Measurements from ENCODE around the gene MIER3.

MIER3 gene

GRCh38 chr5:56962286-56962685, 10.4 kb upstream of the MIER3 start:
- in situ Hi-C loops (cut with MboI; ENCODE audit: low sequenced_read_pairs) = no loop called here

- in situ Hi-C loops (cut with MboI; ENCODE audit: low sequenced_read_pairs) = no loop called here
Observed at GRCh38 chr5:56961746-56962145, 9.8 kb upstream of the MIER3 start.

- in situ Hi-C loops (cut with MboI; ENCODE audit: low sequenced_read_pairs) = no loop called here
Observed at GRCh38 chr5:56959326-56959725, 7.4 kb upstream of the MIER3 start.

DNA sequence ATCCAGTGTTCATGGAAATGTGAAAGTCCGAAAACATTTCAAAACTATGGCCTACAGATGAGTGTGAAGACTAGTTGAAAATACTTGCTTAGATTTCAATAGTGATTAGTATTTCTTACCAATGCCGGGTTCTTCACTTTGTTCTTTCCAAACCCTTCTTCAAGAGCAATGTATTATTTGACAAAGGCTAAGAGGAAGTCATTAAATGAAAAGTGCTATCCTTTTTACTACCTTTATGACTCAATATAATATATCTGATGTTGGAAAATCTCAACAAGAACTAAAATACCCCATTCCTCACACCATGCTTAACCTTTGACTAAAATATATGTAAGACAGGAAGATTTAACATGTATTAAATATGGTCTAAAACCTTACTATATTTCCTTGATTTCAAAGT, 6.7 kb upstream of the MIER3 start:
- in situ Hi-C loops (cut with MboI; ENCODE audit: low sequenced_read_pairs) = no loop called here

GRCh38 chr5:56954262-56954661, 2.3 kb upstream of the MIER3 start:
- in situ Hi-C loops (cut with MboI; ENCODE audit: low sequenced_read_pairs) = no loop called here

DNA sequence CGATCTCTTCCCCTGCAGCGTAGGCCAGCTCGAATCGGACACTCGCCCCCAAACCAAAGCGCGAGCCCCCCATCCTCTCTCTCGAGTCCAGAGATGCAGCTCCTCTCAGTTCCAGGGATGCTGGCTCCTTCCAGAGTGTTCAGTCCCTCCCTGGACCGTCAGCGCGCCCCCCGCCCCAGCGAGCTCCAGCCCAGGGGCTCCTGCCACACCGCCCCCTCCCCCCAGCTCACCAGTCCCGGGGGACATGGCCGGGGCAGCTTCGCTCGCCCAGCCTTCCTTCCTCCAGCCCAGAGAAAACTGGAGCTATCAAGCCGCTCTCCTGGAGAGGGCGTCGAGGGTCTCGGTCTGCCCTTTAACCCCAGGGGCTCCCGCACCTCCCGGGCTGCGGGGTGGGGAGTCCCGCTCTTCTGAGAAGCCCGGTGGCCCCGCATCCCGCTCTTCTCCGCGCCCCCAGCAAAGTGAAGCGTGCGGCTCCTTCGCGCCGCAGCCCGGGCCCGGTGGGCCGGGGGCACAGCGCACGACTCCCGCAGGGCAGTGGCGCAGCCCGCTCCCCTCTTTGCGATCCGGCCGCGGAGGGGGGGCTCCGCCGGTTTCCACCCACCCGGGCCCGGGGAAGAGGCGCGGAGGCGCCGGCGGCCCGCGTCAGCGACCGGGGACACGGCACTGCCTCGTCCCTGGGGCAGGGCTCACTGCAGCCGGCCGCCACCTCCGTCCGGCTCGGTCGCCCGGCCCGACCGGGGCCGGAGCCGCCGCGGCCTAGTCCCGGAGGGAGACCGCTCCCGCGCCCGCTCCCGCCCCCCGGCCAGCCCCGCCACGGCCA, 587 bp downstream of the MIER3 start:
- in situ Hi-C loops (cut with MboI; ENCODE audit: low sequenced_read_pairs) = no loop called here

DNA sequence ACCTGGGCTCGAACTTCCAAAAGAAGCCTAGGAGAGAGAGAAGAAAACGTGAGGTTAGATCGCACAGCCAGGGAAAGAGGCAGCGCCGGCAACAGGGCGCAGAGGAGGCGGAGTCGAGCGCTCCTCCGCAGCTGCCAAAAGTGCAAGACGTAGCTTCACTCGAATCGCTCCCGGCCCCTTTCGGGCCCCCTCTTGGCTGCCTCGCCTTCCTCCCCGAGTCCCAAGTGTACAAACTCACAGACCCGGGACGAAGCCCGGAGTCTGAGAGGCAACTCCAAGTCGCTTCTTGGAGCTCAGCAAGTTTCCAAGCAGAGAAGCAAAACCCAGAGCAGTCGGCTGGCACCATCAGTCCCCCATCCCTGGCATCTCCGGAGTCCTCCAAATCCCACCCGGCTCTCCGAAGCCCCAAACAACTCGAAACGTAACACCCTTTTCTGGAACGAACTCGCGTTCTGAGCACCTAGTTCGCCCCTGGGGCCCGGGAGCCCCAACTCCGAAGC, 1.2 kb downstream of the MIER3 start:
- in situ Hi-C loops (cut with MboI; ENCODE audit: low sequenced_read_pairs) = no loop called here

DNA sequence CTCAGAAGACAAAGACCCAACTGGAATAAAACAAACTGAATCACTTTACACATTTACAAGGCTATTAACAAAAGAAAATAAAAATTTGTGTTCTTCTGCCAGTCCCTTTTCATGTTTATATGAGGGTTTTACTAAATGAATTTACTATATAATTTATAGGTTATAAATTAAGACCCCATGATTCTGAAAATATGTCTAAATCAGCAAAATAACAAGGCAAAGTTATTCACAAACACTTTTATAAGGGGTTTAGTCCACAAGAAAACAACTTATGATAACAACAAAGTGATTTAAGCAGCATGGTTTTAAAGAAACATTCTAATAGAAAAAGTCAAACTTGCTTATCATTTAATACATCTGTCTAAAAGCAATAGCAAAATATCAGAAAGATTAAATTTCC, 4.9 kb downstream of the MIER3 start:
- in situ Hi-C loops (cut with MboI; ENCODE audit: low sequenced_read_pairs) = no loop called here

- in situ Hi-C loops (cut with MboI; ENCODE audit: low sequenced_read_pairs) = no loop called here
Observed at GRCh38 chr5:56941981-56942380, 9.9 kb downstream of the MIER3 start.

GRCh38 chr5:56938858-56939257, 13.1 kb downstream of the MIER3 start:
- in situ Hi-C loops (cut with MboI; ENCODE audit: low sequenced_read_pairs) = no loop called here

GRCh38 chr5:56934325-56934724, 17.6 kb downstream of the MIER3 start:
- in situ Hi-C loops (cut with MboI; ENCODE audit: low sequenced_read_pairs) = no loop called here

- in situ Hi-C loops (cut with MboI; ENCODE audit: low sequenced_read_pairs) = loop anchor here (25.0 kb wide), 2 partner anchors 214 to 289 kb away; no protein-coding TSS in a partner anchor
Observed at GRCh38 chr5:56922922-56923321, 29.0 kb downstream of the MIER3 start.

DNA sequence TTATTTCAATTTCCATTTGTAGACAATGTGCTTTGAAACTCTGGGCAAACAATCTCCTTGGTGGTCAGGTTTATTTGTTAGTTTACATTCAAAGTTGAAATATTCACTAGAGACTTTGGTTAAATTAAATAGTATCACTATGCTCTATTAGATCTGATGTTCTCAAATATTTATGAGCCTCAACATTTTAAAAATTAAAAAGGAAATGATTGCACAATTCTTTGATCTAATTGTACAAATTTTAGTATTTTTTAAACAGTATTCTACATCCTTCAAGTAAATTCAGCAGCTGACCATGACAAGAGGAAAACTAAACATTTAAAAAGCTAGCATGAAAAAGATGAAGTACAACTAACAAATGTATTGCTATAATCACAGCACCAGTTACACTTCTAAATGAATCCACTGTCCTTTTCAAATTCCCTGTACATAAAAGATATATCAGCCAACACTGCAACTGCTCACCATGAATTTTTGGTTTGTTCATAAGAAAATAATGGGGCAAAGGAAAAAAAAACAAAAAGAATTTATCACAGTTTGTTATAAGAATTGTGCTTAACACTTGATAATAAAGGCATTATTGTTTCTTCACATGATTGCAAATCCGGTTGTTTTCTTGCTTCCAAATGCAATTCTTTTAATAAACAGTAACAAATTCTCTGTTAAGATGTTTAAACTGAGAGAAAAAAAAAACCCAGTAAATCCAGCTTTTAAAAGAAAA, 31.8 kb downstream of the MIER3 start:
- in situ Hi-C loops (cut with MboI; ENCODE audit: low sequenced_read_pairs) = loop anchor here (25.0 kb wide), 2 partner anchors 217 to 292 kb away; no protein-coding TSS in a partner anchor

DNA sequence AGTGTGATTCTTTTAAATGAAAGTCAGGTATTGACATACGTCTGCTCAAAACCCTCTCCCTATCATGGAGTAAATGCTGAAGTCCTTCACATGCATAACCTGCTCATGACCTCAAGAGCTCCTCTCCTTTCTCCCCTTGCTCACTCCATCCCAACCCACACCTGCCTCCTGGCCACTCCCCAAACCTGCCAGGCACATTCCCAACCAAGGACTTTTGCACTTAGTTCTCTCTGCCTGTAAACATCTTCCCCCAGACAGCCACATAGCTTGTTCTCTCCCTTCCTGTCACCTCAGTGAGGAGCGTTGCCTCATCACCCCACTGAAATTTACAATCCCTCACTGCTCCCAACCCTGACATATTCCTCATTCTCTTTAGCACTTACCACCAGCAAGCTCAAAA, 33.9 kb downstream of the MIER3 start:
- in situ Hi-C loops (cut with MboI; ENCODE audit: low sequenced_read_pairs) = loop anchor here (25.0 kb wide), 2 partner anchors 219 to 294 kb away; no protein-coding TSS in a partner anchor

DNA sequence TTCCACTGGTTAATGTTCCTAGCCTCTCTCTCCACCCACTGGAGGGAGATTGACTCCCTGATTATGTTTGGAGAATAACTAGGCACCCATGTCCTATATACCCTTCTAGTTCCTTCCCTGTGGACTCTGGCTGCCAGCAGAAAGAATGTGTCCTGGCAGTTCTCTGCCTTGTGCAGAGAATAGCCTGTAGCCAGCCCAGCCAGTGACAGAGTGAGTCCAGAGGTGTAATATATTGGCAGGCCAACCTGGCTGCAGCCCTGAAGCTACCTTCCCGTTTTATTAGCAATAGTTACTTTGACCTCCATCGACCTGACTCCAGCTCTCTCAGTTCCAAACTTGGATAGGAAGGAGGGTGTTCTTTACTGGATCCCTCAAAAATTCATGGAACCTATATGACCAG, 34.4 kb downstream of the MIER3 start:
- in situ Hi-C loops (cut with MboI; ENCODE audit: low sequenced_read_pairs) = loop anchor here (25.0 kb wide), 2 partner anchors 220 to 295 kb away; no protein-coding TSS in a partner anchor

DNA sequence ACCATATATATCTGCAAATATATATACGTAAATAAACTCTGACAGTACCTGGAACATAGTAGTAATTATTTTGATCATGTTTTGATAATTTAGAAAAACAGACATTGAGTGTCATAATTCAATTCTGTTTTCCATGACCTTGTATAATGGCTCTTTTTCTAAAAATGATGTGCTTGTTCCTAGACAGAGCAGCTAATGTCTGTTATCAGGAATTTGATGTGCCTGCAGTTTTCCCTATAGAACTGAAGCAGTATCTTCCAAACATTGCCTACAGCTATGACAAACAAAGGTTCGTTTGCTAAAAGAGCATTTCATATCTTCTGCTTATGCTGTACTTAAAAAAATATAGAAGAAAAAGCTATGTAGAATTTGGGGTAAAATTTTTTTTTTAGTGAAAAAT, 37.2 kb downstream of the MIER3 start:
- in situ Hi-C loops (cut with MboI; ENCODE audit: low sequenced_read_pairs) = loop anchor here (25.0 kb wide), 2 partner anchors 223 to 298 kb away; no protein-coding TSS in a partner anchor

DNA sequence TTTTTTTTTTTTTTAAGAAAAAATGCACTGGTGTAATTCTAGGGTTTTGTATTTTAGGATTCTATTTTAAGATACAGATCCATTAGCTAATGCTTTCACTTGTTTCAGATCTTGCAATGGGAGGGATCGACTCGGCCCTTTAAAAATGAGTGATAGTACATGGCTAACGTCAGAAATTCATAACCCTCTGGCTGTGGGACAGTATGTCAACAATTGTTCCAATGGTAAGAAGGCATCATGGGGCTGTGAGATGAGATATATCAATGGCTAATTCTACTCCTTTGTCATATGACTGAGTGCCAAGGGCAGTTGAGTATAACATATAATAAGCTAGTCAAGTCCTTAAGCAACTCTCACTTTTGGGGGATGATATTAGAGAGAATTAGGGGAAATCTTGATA, 38.2 kb downstream of the MIER3 start:
- in situ Hi-C loops (cut with MboI; ENCODE audit: low sequenced_read_pairs) = loop anchor here (25.0 kb wide), 2 partner anchors 224 to 299 kb away; no protein-coding TSS in a partner anchor

- in situ Hi-C loops (cut with MboI; ENCODE audit: low sequenced_read_pairs) = loop anchor here (25.0 kb wide), 2 partner anchors 227 to 302 kb away; no protein-coding TSS in a partner anchor
Observed at GRCh38 chr5:56910210-56910965, 41.5 kb downstream of the MIER3 start.

DNA sequence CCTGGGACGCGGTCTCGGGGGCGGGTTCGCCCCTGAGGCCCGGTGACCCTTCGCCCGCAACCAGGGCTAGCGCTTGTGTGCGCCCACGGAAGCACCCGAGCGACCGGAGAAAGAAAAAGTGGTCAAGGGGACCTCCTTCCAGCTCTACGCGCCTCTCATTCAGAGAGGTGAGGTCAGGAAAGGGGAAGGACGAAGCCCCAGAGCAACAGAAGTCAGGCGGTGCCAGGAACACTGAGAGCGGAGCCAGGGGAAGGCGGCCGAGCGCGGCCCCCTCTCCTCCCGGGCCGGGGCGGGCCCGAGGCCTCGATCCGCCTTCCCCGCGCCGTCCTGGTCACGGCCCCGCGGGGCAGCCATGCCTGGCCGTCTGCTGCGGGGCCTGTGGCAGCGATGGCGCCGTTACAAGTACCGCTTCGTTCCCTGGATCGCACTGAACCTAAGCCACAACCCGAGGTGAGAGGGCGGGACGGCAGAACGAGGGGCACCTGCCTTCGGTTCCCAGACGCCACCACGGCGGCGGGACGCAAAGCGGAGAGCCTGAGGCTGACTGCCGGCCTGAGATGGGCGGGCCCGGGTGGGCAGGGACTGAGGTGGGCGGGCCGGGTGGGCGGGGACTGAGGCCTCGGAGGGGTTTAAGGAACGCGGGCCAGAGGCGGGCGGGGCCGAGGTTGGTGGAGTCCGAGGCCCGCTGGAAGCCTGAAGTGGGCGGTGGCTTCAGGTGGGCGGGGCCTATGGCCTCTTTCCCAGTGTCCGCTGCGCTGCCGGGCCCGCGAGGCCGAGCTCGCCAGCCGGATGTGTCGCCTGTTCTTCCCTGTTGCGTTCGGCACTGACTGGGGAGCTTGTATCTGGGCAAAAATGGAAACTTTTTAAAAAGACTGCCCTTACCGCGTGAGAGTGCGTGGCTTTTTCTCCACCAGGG, 42.4 kb downstream of the MIER3 start, which contains the start of gene SETD9:
TSS of gene SETD9 (plus strand) at position 303 of the 916 bp plus-strand sequence. CDS start at position 353, 50 bp downstream.
- in situ Hi-C loops (cut with MboI; ENCODE audit: low sequenced_read_pairs) = loop anchor here (25.0 kb wide), 2 partner anchors 228 to 303 kb away; no protein-coding TSS in a partner anchor

GRCh38 chr5:56908942-56909293, 43.0 kb downstream of the MIER3 start:
- in situ Hi-C loops (cut with MboI; ENCODE audit: low sequenced_read_pairs) = loop anchor here (25.0 kb wide), 2 partner anchors 228 to 303 kb away; no protein-coding TSS in a partner anchor

Data from HL-60/S4 treated with retinoic acid at 250 ng/mL for 4 days and 3 days (cell line).